CD4-positive, alpha-beta T cell treated with Interleukin-15 for 4 hours (primary cell): ENCODE results near the gene ZNF626.
"Not testable (repeated sequence)": the region's sequence is repeated elsewhere in the genome, so short reads cannot be mapped to it uniquely, and the experiment has no call there.

Source experiments
- DNase-seq: peaks from one replicate; pipeline ENCODE4 v3.0.0-alpha.2; 2020; ENCODE audit warnings: low spot score

Gene ZNF626

DNA sequence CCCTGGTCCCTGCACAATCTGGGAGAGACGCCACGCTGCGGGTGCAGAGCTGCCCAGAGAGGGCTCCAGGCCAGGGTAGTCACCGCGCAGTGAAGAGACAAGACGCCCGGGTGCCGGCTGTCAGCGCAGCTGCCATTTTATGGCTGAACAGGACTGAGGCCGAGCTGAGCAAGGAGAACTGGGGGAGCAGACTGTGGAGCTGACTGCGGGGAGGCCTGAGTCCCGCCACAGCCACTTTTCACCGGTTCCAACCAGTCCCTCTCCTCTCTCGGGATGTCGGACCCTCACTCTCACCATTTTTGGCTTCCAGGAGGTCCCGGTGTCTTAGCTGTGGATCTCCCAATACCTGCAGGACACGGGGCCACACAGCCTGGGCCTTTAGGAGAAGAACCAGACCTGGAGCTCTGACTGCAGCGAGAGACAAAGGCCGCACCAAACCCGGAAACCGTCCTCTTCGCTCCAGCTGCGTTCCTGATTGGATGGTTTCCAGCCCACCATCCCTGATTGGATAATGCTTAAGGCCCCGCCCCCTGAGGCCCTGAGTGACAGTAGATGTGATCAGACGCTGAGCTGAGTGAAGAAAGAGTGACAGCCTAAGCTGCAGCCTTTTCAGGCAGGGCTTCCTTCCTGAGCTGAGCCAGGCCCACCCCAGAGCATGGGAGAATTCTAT, at the start of gene ZNF626:
ZNF626 (minus strand) TSS at position 422 of the 670 bp plus-strand sequence; CDS start at position 297, 125 bp downstream.
- DNase-seq = peak; percentile 95

DNA sequence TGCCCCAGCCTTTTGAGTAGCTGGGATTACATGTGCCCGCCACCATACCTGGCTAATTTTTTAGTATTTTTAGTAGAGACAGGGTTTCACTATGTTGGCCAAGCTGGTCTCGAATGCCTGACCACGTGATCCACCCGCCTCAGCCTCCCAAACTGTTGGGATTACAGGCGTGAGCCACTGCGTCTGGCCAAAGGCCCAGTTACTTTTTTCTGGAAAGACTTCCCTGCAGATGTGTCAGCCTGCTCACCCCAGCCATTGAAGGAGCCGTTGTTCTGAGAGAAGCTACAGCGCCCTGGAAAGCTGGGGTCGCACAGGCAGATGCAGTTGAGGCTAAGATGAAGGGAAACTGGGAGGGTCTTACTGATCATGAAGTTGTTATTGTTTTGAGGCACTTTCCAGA, 7.9 kb upstream of the ZNF626 start:
- no peak for DNase-seq

GRCh38 chr19:20667281-20667680, 5.9 kb upstream of the ZNF626 start:
- DNase-seq = no peak

- no peak for DNase-seq
Measured at GRCh38 chr19:20664901-20665781, 3.8 kb upstream of the ZNF626 start.

DNA sequence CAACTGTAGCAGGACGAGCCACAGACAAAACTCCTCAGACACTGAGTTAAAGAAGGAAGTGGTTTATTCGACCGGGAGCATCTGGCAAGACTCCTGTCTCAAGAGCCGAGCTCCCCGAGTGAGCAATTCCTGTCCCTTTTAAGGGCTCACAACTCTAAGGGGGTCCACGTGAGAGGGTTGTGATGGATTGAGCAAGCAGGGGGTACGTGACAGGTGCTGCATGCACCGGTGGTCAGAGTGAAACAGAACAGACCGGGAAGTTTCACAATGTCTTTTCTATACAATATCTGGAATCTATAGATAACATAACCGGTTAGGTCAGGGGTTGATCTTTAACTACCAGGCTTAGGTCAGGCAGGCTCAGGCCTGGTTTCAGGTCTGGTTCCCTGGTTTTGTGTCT, 3.1 kb upstream of the ZNF626 start:
- not testable (repeated sequence) for DNase-seq

GRCh38 chr19:20662421-20663105, 1.2 kb upstream of the ZNF626 start:
- no peak for DNase-seq

DNA sequence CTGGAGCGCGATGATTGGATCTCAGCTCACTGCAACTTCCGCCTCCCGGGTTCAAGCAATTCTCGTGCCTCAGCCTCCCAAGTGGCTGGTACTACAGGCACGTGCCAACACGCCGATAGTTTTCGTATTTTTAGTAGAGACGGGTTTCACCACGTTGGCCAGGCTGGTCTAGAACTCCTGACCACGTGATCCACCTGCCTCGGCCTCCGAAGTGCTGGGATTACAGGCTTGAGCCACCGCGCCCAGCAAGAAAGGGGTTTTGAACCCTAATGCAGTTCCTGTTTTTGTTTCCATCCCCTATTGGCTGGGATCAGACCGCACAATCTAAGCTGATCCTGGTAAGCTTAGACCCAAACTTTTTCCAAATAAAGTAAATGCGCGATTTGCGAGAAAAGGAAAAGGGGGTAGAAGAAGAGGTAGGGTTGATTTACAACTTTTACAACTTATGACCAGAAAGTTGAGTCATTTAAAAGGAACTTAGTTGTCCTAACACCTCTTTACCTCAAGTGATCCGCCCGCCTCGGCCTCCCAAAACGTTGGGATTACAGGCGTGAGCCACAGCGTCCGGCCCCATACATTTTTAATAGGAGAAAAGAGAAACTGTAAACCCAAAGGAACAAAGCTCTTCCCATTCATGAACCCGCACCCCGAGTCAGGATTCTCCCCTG, 764 bp downstream of the ZNF626 start:
- no peak for DNase-seq

DNA sequence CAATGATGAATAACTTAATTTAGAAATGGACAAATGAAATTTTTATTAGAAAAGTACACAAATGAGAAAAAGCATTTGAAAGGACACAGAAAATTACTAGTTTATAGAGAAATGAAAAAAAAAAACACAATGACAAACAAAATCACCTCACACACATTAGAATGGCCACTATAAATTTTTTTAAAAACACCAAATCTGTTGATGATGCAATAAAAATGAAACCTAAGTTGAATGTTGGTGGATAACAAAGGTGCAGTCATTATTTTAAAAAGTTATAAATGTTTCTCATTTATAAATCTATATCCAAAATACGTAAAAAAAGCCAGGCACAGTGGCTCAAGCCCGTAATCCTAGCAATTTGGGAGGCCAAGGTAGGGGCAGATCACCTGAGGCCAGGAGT, 20.8 kb downstream of the ZNF626 start:
- no peak for DNase-seq

DNA sequence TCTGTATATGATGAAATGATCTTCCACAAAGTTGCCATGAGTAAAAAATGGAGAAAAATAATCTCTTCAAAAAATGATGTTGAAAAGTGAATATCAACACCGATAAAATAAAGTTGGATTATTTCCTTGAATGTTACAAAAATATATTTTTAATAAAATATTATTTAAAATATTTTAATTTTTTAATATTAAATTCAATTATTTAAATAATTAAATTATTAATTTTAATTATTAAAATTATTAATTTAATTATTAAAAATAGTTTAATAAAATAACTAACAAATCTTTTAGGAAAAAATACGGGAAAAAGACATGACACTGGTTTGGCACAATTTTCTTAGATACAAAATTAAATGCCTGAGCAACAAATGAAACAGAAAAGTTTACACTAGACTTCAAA, 21.3 kb downstream of the ZNF626 start:
- DNase-seq = no peak

GRCh38 chr19:20624560-20624959, 36.8 kb downstream of the ZNF626 start:
- not testable (repeated sequence) for DNase-seq

DNA sequence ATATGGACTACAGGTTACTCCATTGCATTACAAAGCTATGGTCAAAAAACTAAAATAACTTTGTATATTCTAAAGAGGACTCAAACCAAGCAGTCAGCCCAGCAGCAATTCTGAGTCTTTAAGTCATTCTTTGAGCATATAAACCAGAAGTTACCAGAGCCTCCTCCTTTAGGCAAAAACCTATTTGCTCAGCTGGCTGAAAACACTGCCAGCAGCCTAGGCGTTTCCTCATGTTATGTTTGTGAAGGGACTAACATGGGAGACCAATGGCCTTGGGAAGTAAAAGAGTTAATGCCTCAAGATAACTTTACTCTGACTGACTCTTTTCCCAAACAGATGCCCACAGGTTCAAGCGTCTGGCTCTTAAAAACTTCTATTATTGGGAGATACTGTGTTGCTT, 45.3 kb downstream of the ZNF626 start:
- no peak for DNase-seq

DNA sequence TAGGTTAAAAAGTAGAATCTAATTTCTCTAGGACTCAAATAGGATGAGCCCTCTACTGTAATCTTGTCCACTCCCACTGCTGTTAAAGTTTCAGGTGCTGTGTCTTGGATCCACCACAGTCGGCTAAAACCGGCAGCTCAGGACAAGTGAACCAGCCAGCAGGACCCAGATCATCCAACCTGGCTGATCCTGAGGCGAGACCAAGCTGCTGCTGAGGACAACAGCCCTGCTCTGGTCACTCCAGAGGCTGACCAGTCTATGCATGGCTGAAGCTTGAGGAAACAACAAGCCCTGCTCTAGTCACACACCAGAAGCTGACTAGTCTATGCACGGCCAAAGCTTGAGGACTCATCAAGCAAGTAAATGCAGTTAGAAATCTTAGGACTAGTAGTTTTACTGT, 46.4 kb downstream of the ZNF626 start:
- not testable (repeated sequence) for DNase-seq

DNA sequence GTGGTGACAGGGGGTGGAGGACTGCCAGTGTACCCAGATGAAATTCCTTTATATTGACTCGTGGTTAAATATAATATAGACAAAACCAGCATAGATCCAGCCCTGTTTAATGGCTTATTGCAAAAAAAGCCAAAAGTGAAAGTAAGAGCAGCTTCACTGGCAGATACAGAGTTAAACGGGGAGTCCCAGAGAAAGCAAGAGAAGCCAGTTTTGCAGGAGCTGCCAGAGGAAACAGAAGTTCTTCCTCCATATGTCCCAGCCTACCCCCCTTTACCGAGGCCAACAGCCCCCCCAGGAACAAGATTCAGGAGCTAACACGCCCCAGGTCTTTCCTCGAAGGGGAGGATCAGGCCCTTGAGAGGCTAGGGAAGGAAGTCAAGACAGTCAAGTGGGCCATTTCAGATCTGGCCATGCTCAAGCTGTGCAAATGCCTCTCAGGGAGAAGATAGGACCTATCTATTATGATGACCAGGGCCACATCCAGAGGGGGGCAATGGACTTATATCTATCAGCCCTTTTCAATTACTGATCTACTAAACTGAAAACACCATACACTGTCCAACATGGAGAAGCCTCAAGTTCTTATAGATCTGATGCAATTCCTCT, 48.6 kb downstream of the ZNF626 start:
- DNase-seq = no peak

- no peak for DNase-seq
Measured at GRCh38 chr19:20611866-20612265, 49.5 kb downstream of the ZNF626 start.

GRCh38 chr19:20607943-20608342, 53.4 kb downstream of the ZNF626 start:
- no peak for DNase-seq
